Upper lobe of left lung (tissue), 4 donors: Measurements from ENCODE around the gene PDE9A.

Experiments
- CTCF ChIP-seq, 6 experiments: fragments of 450-650 bp in 4 of 6; fragments of 200-600 bp in 2 of 6; sonication (generic) in 2 of 6; IDR thresholded peaks; one replicate each; pipeline ENCODE4 v1.5.1; 2016 to 2019; ENCODE audit warnings: antibody characterized with exemption in 6 of 6
- POLR2AphosphoS5 ChIP-seq, 2 donors: sonication (generic); formaldehyde crosslinking; IDR thresholded peaks; one replicate each; pipeline ENCODE4 v1.5.1; 2017; ENCODE audit warnings: antibody characterized with exemption in 2 of 2

DNA sequence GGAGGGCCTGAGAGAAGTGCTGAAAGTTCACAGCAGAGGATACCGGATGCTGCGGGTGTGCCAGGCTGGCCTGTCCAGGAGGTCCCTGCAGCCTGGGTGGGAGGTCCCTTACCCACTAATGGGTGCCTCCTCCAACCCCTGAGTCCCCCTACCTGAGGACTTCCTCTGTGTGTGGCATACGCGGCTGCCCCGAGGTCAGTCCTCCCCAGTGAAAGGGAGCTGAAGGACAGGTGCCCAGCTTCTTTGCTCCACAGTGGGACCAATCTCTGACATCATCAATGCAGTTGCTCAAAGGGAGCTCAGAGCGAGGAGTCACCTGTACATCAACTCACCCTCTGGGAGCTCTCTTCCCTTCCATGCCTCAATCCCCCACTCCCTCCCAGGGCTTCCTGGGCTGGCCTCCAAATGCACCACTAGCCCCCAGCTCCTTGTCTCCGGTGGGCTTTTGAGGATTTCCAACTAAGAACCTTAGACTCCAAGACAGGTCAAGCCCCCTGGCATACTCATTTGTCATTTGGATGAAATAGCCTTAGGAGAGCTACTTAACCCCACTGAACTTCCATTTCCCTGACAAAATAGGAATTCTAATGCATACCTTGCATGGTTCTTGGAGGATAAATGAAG is 53.9 kb downstream of the PDE9A start:
- TF ChIP-seq POLR2AphosphoS5 (IDR thresholded peaks at IDR 0.05), result no peak
- TF ChIP-seq CTCF (IDR thresholded peaks at IDR 0.05), result no peak
